SW480 (cell line): ENCODE data around the gene L2HGDH.
"Not testable (repeated sequence)": the region's sequence is repeated elsewhere in the genome, so short reads cannot be mapped to it uniquely, and the experiment has no call there.

Experiments
- DNase-seq: peaks from one replicate; pipeline ENCODE4 v3.0.0-alpha.2; 2016; ENCODE audit warnings: low spot score

Gene L2HGDH

DNA sequence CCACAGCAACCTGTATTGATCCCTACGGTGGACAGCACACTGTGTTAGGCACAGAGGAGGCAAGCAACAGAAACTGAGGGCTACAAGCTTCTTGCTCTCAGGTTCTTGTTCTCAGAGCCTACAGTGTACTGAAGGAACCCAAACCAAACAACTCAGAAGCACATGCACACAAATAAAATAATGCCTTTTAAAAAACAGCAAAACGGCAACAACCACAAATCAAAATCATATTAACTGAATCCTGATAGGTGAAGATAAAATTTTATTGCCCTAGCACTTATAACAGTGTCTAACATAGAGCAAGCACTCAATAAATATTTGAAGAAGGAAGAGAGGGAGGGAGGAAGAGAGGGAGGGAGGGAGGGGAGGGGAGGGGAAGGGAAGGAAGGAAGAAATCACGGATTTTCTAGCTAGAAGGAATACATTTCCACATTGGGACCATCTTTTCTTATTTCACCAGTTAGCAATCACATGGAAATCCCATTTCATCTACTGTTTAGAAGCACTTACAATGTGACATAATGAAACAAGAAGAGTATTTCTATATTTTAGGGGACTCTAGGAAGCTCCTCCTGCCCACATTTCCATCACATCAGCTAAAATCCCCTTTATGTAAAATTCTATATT, 27.3 kb upstream of the L2HGDH start:
- no peak for DNase-seq

DNA sequence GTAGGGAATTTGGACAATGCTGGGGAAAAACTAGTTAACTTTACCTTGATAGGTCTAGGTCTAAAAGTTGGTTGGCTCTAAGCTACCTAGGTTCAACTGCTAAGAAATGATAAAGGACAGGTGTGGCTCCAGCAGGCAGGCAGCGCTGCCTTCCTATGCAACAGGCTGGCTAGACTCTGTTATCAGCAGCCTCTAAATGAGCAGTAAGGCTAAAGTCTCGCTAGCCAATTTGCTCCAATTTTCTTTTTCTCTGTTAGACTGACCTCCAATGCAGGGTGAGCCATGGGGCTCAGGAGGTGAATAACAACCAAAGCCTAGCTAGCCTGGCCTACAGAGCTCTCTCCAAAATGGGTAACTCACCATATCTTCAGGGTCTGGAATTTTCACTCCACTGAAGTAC, 26.6 kb upstream of the L2HGDH start:
- DNase-seq, result no peak

DNA sequence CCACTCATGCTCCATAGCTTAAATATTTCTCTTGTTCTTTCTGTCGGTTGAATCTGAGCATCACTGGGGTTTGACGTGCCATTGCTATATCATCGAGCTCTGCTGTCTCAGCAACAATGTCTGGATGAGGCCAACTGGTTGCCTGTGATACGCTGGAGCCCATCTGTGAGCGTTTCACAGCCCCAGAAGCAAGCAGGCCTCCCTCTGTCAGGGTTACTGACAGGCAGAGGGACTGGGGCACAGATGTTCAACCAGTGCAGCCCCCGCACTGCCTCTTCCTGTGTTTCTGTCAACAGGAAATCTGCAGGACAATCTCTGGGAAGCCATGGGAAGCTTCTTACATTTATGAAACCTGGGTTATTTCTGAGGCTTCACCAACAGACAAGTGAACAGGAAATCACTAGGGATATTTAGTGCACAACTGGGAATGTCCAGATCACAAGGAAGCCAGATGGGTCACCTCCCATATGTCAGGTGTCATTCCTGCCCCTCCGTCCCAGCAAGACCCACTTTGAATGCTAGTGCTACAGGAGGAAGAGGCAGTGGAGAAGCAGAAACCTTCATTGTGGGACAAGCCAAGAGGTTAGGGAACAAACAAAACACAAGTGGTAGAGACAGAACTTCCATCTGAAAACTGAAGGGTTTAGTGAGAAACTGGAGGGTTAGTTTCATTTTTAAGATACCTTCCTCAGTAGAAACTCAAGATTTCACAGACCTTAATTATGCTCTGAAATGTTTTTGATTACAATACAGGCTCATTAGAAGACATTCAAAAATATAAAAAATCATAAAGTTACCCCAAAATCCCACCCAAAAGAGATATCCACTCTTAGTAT, 24.2 kb upstream of the L2HGDH start:
- DNase-seq, result no peak

DNA sequence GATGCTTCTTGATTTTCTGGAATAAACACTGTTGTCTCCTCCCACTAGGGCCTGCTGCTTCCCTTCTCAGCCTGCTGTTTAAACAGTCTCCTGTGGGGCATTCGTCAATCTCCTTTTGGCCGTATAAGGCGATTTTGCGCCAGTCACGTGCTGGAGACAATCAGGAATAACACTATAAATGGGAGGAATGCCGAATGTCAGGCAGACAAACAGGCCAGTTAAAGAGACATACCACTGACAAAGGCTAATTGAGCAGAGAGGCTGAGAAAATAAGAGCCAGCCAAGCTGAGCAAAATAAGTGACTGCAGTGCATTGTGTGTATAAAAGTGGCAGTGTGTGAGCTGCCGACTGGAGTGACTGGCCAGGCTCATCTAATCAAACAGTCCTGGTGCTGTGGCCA, 23.4 kb upstream of the L2HGDH start:
- DNase-seq, result no peak

DNA sequence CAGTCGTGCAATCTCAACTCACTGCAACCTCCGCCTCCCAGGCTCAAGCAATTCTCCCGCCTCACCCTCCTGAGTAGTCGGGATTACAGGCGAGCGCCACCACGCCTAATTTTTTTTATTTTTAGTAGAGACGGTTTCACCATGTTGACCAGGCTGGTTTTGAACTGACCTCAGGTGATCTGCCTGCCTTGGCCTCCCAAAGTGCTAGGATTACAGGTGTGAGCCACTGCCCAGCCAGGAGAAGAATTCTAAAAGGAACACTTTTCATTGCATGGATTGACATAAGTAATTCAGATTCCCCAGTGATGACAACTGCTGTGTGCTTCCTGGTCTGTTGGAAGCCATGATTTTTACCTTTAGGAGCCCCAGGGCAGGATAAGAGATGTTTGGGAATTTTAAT, 22.2 kb upstream of the L2HGDH start:
- DNase-seq, result no peak

DNA sequence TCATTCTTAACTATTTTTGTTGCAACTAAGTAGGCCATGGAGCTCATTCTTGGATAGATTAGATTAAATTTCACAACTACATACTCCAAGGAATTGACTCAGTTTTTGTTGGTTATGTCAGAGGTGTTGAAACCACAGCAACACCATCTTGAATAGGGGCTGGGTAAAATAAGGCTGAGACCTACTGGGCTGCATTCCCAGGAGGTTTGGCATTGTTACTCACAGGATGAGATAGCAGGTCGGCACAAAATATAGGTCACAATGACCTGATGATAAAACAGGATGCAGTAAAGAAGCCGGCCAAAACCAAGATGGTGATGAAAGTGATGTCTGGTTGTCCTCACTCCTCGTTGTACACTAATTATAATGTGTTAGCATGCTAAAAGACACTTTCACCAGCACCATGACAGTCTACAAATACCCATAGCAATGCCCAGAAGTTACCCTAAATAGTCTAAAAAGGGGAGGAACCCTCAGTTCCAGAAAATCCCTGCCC, 21.0 kb upstream of the L2HGDH start:
- DNase-seq, result no peak

DNA sequence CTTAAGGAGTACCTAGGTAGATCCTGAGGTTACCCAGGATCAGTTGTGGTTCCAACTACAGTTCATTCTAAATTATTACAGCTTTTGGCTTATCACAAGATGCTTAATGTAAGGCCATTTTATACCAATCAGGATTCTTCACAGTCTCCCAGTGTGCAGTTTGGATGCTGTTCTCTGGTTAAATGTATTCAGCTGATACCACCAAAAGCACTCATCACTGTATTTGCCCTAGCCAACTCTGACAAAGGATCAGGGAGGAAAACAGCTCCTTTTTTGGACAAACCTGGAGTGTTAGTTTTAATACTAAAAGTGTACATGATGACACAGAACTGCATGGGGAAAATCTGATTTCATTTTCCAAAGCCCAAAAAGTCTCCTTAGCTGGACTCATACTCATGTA, 19.6 kb upstream of the L2HGDH start:
- DNase-seq, result no peak

DNA sequence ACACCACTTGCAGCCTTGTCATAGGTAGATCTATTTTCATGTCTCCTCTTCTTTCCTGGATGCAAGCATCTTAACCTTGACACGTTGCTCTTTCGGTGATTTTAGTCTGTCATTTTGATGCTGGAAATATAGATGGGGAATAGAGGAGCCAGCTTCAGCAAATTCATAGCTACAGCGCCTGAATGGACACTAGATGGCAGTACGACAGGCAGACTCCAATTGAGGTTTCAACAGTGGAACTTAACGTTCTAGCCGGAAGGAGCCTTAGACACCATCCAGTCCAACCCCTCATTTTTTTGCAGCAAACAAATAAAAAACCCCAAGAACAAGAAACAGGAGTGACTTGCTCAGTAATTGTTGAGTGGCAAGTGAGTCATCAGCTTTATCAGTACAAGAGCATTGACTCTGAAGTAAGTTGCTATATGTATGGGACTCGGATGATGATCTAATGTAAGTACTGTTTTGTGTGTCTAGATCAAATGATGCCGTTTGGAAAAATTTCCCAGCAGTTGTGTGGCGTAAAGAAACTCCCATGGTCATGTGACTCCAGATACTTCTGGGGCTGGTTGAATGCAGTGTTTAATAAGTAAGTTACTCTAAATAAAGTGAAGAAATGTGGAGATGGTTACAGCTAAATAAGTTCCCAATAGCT, 9.1 kb upstream of the L2HGDH start:
- DNase-seq, result peak; percentile 86

DNA sequence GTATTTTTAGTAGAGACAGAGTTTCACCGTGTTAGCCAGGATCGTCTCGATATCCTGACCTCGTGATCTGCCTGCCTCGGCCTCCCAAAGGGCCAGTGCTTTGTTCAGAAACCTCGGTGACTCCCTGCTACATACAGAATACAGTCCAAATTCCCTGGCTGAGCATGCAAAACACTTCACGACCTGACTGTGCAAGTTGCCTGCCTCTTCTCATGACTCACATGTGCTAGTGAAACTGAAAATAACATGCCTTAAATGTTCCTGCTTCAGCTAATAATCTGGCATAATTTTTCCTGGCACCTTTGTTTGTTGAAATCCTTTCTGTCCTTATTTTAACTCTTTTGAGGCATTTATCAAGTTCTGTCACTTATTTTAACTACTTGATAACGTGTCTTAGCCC, 8.3 kb upstream of the L2HGDH start:
- no peak for DNase-seq

DNA sequence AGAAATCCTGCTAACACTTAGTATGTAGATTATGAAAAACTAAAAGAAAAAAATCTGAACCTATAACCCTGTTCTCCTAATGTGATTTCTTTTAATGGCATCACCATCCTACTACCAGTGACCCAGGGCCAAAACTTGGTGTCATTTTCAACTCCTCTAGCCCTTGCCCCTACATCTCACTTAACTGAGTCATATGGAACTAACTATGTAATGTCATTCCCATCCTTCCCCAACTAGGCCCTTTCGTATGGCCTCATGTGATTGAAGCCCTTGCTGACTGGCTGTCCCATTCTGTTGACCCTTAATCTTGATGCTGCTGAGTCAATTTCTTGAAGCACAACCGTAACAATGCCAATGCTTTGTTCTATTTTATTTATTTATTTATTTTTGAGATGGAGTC, 7.7 kb upstream of the L2HGDH start:
- DNase-seq, result no peak

DNA sequence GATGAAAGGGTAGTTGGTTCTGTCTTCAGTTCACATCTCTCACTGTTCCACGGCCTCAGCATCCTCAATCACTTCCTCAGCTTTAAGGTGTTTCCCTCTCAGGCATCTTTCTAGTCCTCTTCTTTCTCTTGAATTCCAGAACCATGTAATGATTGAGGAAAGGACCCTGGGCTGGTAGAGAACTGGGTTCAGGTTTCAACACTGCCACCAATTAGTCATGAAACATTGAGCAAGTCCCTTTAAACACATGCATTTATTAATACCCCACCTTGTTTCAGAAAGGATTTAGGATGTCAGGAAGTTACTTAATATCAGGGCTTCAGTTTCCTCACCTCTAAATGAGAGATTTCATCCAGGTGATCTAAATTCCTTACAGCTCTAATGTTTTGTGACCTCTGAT, 7.3 kb upstream of the L2HGDH start:
- no peak for DNase-seq

DNA sequence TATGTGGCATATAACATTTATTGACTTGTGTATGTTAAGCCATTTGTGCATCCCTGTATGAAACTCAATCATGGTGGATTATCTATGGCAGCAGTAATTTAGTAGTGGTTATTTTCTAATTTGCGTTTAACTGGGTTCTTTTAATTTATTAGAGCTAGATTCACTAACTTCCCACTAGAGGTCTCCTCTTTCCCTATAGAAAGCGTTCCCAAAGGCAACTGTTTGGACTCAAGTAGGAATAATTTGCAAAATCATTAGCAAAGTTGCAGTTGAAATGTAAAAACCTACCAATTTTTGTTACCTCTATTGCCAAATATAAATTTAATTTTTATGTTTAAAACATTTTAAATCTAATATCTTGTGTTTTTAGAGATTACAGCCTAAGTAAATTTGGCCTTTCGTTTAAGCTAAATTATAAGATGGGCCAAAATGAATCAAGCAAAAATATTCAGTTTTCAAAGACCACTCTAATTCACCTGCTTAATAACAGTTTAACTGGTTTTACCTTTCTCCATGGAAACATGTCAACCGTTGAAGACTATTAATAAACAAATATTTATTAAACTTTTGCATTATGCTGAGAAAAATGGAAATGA, 6.1 kb upstream of the L2HGDH start:
- DNase-seq, result peak; percentile 44

DNA sequence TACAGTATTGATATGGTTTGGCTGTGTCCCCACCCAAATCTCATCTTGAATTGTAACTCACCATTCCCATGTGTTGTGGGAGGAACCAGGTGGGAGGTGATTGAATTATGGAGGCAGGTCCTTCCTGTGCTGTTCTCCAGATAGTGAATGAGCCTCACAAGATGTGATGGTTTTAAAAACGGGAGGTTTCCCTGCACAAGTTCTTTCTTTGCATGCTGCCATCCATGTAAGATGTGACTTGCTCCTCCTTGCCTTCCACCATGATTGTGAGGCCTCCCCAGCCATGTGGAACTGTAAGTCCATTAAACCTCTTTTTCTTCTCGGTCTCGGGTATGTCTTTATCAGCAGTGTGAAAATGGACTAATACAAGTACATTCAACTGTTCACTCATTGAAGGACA, 2.1 kb upstream of the L2HGDH start:
- DNase-seq, result not testable (repeated sequence)

DNA sequence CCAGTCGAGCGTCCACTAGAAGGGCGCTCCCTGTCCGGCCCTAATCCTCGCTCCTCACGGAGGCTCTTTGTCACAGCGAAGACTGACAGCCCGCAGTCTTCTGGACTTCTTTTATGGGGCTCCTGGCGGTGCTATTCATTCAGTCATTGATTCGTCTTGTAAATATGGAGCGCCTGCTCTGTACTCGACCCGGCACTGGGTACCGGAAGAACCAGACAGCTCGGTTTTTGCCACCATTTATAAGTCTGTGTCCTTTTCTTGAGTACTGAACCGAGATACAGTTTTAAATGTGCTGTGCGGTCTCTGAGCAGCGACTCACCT, 665 bp upstream of the L2HGDH start:
- no peak for DNase-seq

DNA sequence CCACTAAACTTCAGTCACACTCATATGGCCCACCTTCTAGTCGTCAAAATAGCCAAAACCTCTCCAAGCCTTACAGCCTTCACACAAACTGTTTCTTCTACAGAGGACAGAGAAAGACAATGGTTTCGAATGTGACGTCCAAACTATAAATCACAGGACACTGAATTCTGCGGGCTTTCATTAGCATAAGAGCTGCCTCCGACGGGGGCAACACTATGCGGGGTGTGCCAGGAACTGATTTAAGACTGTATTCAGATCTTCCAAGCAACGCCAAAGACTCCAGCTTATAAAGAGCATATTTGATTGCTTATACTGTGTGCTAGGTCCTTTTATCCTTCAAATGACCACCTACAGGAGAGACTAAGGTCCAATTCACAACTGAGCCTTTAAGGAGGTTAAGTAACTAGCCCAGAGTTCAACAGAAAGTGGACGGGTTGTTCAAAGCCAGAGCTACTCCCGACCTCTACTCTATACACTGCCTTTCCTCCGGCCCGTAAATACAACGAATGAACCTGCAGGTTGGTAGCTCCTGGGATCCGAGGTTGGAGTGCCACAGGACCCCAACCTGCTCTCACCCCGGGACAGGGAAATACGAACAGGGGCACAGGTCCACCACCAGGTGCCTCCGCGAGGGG, 575 bp downstream of the L2HGDH start:
- peak; percentile 82 for DNase-seq

DNA sequence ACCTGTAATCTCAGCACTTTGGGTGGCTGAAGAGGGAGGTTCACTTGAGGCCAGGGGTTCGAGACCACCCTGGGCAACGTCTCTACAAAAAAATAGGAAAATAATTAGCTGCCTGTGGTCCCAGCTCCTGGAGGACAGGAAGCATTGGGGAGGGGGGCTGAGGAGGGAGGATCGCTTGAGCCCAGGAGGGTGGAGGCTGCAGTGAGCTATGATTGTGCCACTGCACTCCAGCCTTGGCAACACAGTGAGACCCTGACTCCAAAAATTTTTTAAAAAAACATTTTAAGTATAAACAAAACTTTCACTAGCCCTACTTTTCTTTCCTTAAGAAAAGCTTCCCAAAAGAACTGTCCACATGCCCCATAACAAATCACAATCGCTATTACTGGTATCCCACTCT, 1.6 kb downstream of the L2HGDH start:
- DNase-seq, result no peak

DNA sequence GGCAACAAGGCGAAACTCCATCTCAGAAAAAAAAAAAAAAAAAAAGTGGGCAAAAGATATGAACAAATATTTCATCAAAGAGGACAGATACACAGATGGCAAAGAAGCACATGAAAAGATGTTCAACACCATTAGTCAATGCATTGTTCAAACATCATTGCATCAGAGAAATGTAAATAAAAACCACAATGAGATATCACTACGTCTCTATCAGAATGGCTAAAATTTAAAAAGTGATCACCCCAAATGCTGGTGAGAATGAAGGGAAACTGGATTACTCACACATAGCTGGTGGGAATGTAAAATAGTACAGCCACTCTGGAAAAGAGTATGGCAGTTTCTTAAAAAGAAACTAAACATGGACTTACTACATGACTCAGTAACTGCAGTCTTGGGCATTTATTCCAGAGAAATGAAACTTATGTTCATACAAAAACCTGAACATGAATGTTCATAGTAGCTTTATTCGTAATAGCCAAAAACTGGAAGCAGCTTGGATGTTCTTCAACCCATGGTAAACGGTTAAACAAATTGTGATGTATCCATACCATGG, 3.6 kb downstream of the L2HGDH start:
- no peak for DNase-seq

DNA sequence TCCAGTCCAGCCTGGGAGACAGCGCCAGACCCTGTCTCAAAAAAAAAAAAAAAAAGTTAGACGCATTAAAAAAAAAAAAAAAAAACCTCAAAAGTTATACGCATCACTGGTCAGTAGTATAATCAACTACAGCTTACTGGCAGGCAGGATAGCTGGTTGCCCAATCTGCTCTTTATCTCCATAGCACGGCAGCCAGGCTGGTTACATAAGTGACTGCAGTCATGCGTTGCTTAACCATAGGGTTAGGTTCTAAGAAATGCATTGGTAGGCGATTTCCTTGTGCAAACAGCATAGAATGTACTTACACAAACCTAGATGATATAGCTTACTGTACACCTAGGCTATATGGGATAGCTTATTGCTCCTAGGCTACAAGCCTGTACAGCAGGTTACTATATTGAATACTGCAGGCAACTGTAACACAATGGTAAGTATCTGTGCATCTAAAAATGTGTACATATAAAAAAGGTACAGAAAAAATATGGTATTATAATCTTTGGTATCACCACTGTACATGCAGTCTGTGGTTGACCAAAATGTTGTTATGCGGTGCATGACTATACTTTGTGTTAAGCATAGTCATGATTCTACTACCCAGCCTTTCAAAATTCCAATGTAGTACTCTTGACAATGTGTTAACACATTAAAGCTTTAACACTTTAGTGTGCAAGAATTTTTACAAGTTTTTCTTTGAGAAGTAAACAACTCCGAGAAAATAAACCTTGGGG, 8.1 kb downstream of the L2HGDH start:
- no peak for DNase-seq

DNA sequence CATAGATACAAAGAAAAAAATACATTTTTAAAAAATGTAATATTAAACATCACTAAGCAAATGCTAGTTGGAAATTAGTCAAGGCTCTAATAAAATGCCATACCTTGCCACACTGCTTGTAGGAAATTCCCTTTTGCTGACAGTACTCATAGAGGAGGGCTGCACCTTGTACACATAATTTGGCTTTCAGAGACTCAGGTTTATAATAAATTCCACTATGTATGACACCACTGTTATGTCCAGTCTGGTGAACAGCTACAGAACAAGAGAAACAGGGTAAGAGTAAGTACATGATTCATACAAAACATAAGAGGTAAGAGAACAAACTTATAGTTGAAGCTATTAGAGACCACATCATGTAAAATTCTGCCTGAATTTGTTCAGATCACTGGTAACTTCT, 10.1 kb downstream of the L2HGDH start:
- no peak for DNase-seq

DNA sequence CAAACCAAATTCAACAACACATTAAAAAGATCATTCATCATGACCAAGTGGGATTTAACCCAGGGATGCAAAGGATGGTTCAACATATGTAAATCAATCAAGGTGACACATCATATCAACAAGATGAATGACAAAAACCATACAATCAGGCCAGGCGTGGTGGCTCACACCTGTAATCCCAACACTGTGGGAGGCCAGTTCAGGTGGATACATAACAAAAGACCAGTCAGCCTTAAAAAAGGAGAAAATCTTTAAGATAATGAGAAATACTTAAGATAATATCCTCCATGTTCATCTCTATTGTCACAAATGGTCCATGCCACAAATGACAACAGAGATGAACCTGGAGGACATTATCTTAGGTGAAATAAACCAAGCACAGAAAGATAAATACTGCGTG, 12.4 kb downstream of the L2HGDH start:
- no peak for DNase-seq

DNA sequence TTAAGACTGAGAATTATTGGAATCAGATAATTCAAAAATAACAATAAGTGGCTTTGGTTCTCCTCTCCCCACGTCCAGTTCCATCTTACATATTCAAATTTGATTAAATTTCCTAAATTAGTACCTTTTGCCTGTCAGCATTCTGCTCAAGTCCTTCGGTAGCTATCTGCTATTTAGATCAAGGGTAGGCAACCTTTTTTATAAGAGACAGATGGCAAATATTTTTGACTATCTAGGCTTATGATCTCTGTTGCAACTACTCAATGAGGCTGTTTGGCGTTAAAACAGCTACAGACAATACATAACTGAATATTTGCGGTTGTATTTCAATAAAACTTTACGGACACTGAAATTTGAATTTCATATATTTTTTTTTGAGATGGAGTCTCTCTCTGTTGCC, 21.7 kb downstream of the L2HGDH start:
- DNase-seq, result no peak

DNA sequence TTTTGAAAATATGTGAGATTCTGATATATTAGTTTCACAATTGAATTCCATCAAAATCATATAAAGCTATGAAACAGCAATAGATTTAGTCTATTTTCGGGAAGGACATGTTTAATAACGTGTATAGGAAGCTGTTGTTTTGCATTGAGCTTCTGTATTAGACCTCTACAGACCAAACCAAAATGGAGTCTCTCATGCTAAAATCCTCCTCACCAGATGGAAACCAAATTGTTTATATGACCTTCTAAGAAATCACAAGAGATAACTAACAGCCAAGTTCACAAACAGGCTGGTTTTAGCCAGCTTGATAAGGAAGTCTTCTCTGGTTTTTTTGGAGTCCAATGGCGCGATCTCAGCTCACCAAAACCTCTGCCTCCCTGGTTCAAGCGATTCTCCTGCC, 23.9 kb downstream of the L2HGDH start:
- no peak for DNase-seq
